Right ventricle myocardium superior (tissue), 1 donor: ENCODE measurements around the gene PPP1CA. TPM values are rescaled to one million over a fixed set of nuclear protein-coding genes. Genes with fewer than 3 reads are reported as not detected.

Experiments
- ATAC-seq: fragments of 200-7000 bp; cut with Tn5 transposase; one replicate; pipeline ENCODE4 v1.9.1; 2020; ENCODE audit warnings: mild to moderate bottlenecking; ENCODE audit not compliant: poor library complexity
- DNase-seq: peaks from one replicate; pipeline ENCODE4 v3.0.0-alpha.2; 2020
- intact Hi-C: fragments of 100-400 bp; cut with DNase I; formaldehyde crosslinking; loops from one replicate; pipeline ENCODE4 v1.11.2; 2022
- total RNA-seq: library from RNA; stranded (reverse); fragmentation: NEBNext Ultra II Directional; extraction: Animal tissue kit (Norgen Biotek cat#: 25700); gene quantifications from one replicate; pipeline ENCODE4 v1.2.1, GENCODE V29; 2021
- donor health status: DM: no; HTN: yes; CAD: no; lungs with severe emphysema.

The PPP1CA gene
- total RNA-seq, 1 donor from 2014 or later, result 103 TPM

DNA sequence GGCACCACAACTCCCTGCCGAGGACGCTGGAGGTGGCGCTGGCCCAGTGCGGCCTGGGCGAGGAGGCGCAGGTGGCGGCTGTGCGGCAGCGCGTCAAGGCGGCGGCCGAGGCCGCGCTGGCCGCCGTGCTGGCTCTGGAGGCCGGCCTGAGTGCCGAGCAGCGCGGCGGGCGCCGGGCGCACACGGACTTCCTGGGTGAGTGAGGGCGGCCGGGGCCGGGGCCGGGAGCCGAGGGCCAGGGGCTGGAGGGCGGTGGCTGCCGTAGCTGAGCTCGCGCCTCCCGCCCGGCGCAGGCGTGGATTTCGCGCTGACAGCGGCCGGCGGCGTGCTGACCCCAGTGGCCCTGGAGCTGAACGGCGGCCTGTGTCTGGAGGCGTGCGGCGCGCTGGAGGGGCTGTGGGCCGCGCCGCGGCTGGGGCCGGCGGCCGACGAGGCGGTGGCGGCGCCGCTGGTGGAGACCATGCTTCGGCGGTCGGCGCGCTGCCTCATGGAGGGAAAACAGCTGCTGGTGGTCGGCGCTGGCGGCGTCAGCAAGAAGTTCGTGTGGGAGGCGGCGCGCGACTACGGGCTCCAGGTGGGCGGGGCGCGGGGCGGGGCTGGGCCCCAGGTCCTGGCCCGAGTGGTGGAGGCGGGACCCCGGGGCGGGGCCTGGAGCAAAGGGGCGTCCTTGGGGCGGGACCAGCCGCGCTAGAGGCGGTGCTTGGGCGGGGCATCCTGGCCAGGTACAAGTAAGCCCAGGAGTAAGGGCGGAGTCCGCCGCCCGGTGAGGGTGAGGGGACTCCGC, 19.2 kb upstream of the PPP1CA start:
- DNase-seq, result peak; percentile 98
- peak; percentile 93 for ATAC-seq
- intact Hi-C loops, result no loop called here

DNA sequence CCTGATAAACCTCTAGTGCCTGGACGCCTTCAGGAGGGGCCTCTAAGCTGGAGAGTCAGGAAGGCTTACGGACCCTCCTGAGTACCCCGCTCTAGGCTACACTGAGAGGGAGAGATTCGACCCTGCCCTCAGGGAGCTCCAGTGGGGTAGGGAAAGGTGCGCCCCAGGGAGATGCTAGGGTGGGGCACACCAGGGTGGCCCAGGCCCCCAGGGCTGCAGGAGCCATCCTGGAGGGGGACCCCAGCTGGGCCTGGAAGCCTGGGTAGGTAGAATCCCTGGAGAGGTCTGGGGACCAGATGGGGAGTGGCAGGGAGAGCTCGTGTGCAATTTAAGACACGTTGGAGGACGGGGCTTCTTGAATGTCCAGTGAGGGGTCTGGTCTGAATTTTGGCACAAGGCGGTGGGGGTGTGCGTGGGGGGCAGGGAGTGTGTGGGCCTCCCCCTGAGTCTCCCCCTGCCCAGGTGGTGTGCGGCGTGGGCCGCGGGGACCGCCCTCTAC, 18.5 kb upstream of the PPP1CA start:
- intact Hi-C loops, result no loop called here
- ATAC-seq, result no peak

DNA sequence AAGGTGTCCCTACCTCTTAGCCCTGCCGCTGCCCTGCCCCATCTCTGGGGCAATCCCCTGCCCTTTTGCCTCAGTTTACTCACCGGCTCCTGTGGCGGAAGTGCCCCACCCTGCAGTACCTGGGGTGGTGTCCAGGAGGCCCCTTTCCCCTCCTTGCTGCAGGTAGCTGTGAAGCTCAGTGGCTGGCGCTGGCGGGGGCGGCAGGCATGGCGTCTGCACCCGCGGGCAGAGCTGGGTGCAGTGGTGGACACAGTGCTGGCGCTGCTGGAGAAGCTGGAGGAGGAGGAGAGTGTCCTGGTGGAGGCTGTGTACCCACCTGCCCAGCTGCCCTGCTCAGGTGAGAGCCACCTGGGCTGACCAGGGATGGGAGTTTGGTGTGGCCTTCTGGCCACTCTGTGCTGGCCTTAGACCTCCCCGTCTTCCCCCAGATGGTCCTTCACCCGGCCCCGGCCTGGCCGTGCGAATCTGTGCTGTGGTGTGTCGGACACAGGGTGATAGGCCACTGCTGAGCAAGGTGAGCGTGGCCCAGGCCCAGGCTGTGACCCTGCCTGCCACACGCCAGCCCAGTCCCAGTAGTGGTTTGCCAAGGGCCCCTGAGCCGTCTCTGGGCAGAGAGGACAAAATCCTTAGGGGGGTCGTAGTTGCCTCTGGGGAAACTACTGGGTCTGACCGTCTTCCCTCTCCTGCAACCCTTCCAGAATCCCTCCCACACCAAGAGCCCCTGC, 17.8 kb upstream of the PPP1CA start:
- no peak for DNase-seq
- intact Hi-C loops, result no loop called here
- no peak for ATAC-seq

More for the DNA sequence above, 18.5 kb upstream of the PPP1CA start:
- no peak for DNase-seq

DNA sequence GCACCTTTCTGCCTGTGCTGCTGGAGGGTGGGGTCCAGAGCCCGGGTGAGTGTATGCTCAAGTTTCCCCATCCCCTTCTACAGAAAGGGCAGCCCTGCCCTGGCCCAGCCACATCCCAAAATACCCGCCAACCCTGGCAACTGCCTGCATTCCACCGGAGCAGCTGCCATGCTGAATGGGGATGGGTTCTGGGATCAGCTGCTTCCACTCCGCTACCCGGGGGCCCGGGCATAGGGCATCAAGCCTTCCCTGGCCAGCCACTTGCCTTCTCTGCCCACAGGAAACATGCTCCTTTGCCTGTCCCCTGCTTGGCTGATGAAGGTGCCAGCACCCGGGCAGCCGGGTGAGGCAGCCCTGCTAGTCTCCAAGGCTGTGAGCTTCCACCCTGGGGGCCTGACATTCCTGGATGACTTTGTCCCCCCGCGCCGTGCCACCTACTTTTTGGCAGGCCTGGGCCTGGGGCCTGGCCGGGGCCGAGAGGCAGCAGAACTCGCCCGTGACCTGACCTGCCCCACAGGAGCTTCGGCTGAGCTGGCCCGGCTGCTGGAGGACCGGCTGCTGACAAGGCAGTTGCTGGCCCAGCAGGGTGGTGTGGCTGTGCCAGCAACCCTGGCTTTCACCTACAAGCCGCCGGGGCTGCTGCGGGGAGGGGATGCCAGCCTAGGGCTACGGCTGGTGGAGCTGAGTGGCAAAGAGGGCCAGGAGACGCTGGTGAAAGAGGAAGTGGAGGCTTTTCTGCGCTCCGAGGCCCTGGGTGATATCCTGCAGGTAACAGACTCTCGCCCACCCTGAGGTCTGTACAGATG, 17.0 kb upstream of the PPP1CA start:
- DNase-seq (peak; percentile 69), ATAC-seq (peak; percentile 51)
- intact Hi-C loops, result no loop called here

DNA sequence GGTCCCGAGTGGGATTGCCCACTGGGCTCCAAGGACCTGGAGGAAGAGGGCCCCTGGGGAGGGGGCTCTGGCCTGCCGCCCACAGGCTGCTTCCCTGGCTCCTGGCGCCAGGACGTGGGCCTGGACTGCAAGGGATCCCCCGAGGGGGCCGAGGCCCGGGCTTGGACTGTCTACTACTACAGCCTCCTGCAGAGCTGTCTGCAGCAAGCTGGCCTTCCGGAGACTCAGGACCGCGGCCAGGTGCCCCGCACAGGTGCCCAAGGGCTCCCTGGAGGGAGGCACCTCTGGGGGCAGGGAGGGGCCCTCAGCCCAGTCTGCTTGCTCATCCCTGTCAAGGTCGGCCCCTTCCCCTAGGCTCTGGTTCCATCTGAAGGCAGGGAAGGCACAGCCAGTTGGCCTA, 15.8 kb upstream of the PPP1CA start:
- DNase-seq (no peak), ATAC-seq (no peak)
- intact Hi-C loops, result no loop called here

DNA sequence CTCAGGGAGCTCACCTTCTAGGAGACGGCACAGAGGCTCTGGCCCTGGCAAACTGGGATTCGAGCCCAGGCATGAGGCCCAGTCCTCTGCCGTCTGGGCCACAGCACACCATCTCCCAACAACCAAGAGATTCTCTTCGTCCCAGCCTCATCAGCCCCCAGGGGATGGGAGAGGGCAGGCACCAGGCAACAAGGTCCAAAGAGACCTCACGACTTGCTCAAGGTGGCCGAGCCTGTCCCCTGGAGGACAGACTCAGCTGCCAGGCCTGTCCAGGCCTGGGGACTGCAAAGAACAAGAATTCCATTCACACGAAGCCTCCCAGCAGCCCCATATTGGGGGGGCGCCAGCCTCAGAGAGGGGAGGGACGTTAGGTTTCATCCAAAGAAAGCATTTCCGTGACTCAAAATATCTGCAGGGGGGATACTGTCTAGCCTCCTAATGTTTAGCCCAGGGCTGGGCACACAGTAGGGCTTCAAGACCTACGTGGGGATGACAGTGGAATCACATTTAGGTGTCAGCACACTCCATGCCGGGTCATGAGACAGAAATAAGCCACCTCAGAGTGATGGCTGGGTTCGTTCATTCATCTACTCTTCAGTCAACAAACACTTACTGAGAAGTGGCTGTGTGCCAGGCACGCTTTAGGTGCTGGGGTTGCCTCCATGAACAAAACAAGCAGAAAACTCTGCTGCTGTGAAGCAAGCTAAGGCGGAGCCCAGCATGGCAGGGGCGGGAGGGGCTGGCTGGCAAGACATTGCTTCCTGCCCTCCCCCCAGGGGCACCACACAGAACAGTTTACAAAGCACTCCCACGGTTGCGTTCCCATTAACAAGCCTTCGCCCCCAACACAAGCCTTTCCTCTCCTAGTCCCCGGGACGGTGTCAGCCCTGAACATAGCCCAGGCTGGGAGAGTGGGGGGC, 15.0 kb upstream of the PPP1CA start:
- intact Hi-C loops, result no loop called here
- DNase-seq, result peak; percentile 61
- ATAC-seq, result no peak

DNA sequence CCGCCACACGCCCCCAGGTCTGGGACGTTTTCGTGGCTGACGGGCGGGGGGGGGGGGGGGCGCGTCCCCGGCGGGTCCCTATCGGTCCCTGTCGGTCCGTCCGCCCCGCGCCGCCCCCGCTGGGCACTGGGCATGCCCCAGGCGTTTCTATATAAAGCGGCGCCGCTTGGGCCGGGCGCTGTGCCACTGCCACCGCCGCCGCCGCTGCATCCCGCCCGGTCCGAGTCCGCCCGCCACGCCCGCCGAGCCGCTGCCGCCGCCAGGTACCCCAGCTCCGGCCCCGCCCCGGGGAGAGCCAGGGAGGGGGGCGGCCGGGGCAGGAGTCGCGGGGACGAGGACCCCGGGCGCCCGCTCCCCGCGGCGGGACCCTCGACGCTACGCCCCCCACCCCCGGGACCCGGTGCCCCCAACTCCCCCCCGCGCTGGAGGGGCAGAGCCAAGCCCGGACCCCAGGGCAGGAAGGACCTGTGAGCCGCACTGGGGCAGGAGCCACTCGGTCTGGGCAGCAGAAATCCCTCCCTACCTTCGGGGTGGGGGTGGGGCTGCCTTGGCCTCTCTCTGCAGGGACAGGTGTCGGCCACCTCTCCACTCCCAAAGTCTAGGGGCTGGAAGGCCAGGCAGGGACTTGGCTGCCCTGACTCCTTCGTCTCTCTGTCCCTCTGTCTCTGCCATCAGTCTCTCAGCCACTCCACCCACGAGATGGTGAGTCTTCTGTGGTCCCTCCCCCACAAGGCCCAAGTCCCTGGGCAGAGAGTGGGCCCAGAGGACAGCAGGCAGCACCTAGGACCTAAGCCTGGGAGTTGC, 14.0 kb upstream of the PPP1CA start, which contains the start of gene CARNS1:
Gene CARNS1, plus strand, starts transcription at position 178 of the 804 bp plus-strand sequence. Its CDS starts 522 bp downstream, at position 700.
- intact Hi-C loops, result no loop called here
- ATAC-seq (peak; percentile 18), DNase-seq (no peak)

DNA sequence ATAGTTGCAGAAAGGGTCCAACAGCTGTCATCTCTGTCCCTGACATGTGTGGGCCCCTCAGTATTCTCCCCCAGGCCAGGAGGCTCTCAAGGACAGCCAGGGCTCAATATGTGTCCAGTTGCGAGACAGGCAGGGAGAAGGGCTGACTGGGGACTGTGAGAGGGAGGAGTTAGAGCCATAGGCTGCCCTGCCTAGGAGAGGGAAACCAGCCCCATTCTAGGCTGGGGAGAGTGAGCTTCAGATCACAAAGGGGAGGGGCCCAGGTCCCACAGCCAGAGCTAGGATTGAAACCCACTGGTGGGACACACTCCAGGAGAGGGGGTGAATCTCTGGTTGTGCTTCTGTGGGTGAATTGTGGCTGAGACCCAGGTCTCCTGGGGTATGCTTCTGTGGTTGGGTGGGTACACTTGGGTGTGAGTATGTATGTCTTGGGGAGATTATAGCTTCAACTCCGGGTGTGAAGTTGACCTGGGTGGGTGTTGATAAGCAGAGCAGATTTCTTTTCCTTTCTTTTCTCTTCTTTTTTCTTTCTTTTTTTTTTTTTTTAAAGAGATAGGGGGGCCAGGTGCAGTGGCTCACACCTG, 11.7 kb upstream of the PPP1CA start:
- ATAC-seq, result no peak
- intact Hi-C loops, result no loop called here
- DNase-seq, result no peak

DNA sequence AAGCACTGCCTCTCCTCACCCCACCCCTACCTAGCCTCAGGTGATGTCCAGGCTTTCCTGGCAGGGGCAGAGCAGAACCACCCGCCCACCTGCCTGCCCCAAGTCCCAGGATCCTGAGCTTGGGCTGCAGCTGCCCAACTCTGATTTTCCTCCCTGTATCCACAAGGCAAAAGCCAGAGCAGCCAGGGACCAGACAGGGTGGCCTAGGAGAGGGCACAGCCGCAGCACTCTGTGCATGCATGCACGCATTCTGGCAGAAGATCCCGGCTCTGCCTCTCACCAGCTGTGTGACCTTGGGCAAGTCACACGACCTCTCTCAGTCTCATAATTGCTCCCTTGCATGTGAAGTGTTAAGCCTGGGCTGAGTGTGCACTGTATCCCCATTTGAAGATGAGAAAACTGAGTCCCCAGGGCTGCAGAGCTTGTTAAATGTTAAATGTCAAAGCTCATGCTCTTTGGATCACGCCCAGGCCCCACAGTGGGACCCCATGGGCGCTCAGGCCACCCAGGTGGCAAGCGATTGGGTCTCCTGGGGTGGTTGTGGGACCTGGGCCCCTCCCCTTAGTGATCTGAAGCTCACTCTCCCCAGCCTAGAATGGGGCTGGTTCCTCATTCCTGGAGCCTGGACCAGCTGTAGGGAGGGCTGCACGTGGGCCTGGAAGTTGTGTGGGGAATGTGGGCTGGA, 11.0 kb upstream of the PPP1CA start:
- no peak for ATAC-seq
- DNase-seq, result no peak
- intact Hi-C loops, result no loop called here

DNA sequence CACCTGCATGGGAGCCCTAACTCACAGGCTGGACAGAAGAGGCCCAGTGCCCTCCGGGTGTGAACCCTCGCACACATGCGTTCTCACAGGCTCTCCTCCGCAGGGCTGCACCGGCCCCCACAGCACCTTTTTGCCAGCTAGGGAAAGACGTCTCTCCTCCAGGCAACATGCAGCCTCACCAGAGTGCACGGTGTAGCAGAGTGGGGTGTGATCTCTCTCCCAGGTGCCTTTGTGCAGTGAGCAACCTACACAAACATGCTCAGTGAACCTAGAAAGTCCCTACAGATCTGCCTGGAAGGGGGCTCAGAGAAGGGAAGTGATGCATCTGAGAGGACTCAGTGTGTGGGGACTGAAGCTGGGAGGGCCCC, 10.1 kb upstream of the PPP1CA start:
- DNase-seq (no peak), ATAC-seq (no peak)
- intact Hi-C loops, result no loop called here

DNA sequence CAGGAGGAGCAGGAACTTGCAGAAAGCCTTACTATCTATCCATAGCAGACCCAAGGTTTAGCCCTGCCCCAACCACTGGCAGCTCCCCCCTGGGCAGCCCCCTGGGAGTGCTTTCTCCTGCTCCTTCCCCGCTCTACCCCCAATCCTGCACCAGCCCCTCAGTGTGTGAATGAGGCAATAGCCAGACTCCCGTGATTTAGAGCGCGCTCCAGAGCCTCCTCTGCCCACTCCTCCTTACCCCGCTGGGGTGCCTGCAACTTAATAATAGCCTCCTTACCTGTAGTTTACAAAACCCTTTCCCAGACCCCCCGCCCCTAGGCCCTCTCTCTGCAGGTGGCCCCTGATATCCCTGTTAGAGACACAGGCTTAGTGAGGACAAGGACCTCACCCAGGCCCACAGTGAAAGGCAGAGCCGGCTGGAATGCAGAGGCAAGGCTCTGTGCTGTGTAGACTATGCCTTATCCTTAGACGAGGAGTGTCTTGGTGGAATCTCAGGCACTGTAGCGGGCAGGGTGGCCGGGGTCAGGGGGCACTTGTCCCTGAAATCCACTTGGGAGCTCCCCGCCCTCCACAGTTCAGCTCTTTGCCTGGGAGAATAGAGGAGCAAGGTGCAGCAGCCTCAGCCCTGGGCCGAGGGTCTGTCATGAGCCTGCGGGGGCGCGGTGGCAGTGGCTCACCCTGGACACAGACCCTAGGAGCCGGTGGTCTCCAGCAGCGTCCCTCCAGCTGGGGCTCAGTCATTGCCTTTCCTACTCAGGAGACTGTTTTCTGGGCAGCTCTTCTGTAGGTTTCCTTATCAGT, 9.5 kb upstream of the PPP1CA start:
- intact Hi-C loops, result no loop called here
- ATAC-seq, result no peak
- no peak for DNase-seq

DNA sequence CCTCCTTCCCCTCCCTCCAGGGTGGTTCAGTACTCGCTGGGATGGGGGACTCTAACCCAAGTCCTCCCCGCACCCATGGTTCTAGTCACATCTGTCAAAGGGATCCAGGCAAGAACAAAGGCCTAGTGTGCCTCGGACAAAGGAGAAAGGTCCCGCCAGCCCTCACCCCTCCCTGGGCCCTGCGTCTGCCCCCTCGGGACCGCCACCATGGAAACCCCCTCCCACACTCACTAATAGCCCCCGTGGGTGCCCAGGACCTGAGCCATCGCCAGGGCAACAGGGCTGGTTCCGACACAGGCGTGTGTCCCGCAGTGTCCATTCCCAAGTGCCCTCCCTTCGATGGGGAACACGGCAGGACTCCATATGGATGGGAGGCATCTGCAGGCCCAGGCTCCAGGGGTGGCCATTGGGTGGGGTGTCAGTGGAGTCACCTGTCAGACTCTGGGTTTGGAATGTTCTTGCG, 8.7 kb upstream of the PPP1CA start:
- no peak for ATAC-seq
- DNase-seq, result no peak
- intact Hi-C loops, result no loop called here

DNA sequence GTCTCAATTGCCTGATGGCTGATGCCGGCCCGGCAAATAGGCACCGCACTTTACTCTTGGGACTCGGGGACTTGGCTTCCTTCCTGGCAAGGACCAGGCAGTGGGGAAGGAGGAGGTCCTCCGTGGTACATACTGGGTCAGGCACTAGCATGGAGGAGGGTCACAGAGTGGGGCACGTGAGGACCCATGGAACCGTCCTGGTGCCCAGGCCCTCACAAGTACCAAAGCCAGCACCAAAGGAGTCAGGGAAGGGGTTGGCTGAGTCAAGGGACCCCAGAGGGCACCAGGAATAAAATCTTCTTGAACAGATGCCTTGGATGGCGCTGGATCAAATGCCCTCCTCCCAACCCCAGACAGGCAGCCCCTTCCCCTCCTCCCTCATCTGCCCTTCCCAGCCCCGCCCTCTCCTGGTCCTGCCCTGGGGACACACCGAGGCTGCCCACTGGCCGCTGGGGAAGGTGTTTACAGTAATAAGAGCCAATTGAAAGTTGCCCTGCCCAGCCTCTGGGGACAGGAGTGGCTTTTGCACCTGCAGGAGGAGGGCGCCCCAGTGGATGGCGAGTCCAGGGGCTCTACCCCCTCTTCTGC, 8.2 kb upstream of the PPP1CA start:
- intact Hi-C loops, result no loop called here
- ATAC-seq (no peak), DNase-seq (no peak)

DNA sequence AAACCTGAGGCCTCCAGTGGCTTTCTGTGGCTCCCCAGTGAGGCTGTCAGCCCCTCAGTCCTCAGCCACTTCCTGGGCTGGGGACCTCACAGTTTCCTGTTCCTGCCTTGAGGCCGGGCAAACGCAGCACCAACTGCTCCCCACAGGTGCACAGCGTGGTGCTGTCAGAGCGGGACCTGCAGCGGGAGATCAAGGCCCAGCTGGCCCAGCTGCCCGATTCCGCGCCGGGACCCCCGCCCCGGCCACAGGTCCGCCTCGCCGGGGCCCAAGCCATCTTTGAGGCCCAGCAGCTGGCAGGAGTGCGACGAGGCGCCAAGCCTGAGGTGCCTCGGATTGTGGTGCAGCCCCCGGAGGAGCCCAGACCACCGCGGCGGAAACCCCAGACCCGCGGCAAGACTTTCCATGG, 7.6 kb upstream of the PPP1CA start:
- DNase-seq, result no peak
- no peak for ATAC-seq

DNA sequence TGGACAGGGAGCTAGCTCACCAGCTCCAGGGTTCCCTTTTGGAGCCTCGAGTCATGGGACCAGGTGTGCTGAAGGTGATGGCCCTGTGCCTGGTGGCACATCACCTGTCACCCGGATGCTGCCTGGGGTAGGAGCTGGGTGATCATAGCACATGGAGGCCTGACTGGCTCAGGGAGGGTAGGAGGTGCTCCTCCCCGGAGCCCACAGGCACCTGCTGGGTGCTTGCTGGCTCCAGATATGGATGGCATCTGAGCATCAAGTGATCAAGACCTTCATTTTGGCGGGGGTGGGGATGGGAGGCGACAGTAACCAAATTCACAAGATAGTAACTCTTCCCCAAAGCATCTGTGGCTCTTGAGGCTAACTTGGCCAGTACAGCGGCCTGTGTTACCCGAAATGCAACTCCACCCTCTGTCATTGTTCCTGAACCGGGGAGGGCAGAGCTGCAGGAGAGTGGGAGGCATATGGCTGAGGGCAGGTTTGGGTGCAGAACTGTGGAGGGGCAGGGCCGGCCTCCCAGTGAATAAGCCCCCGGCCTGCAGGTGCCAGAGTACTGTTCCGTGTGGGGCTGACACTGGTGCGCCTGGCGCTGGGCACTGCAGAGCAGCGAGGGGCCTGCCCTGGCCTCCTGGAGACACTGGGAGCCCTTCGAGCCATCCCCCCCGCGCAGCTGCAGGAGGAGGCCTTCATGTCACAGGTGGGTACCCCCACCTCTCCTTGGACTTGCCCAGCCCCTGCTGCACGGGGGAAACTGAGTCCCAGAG, 7.0 kb upstream of the PPP1CA start:
- ATAC-seq (no peak), DNase-seq (no peak)
- intact Hi-C loops, result no loop called here

More for the DNA sequence above, 7.6 kb upstream of the PPP1CA start:
- intact Hi-C loops, result no loop called here
